Activated CD8-positive, alpha-beta memory T cell treated with anti-CD3 and anti-CD28 coated beads, Interleukin-2, amount 50 U/mL, for 24 hours (primary cell): Measurements from ENCODE around the gene ZFYVE28.

Experiments
- DNase-seq: peaks from one replicate; pipeline ENCODE4 v3.0.0-alpha.2; 2020; ENCODE audit errors: extremely low read depth

ZFYVE28 gene

GRCh38 chr4:2273221-2273620 is 145.2 kb downstream of the ZFYVE28 start:
- no peak for DNase-seq

- no peak for DNase-seq
Measured at GRCh38 chr4:2272828-2273120, 145.7 kb downstream of the ZFYVE28 start.

- no peak for DNase-seq
Measured at GRCh38 chr4:2272026-2272827, 146.2 kb downstream of the ZFYVE28 start.

- DNase-seq = no peak
Measured at GRCh38 chr4:2271279-2272025, 147.0 kb downstream of the ZFYVE28 start.

- DNase-seq = no peak
Measured at GRCh38 chr4:2270341-2271165, 147.9 kb downstream of the ZFYVE28 start.

- DNase-seq = no peak
Measured at GRCh38 chr4:2269618-2270163, 148.8 kb downstream of the ZFYVE28 start.

- no peak for DNase-seq
Measured at GRCh38 chr4:2269206-2269531, 149.3 kb downstream of the ZFYVE28 start.

- DNase-seq = no peak
Measured at GRCh38 chr4:2268357-2269205, 149.9 kb downstream of the ZFYVE28 start.

GRCh38 chr4:2267841-2268240 is 150.6 kb downstream of the ZFYVE28 start:
- no peak for DNase-seq

- DNase-seq = no peak
Measured at GRCh38 chr4:2267320-2267811, 151.1 kb downstream of the ZFYVE28 start.

- no peak for DNase-seq
Measured at GRCh38 chr4:2266821-2267220, 151.6 kb downstream of the ZFYVE28 start.

- DNase-seq = no peak
Measured at GRCh38 chr4:2266181-2266580, 152.3 kb downstream of the ZFYVE28 start.

- no peak for DNase-seq
Measured at GRCh38 chr4:2265113-2266110, 153.0 kb downstream of the ZFYVE28 start.

GRCh38 chr4:2264481-2265041 is 153.9 kb downstream of the ZFYVE28 start:
- no peak for DNase-seq

- no peak for DNase-seq
Measured at GRCh38 chr4:2263926-2264321, 154.5 kb downstream of the ZFYVE28 start.

- DNase-seq = no peak
Measured at GRCh38 chr4:2262944-2263250, 155.5 kb downstream of the ZFYVE28 start.

- peak; percentile 93 for DNase-seq
Measured at GRCh38 chr4:2262145-2262943, 156.1 kb downstream of the ZFYVE28 start.

GRCh38 chr4:2261853-2262144 is 156.6 kb downstream of the ZFYVE28 start, which contains the start of gene MXD4:
TSS of gene MXD4 (minus strand) at chr4:2262109. CDS start at chr4:2261980, 129 bp downstream.
- DNase-seq = no peak
